ENCODE results near the gene DGKI. TPM values are rescaled to one million over a fixed set of nuclear protein-coding genes. Genes with fewer than 3 reads are reported as not detected.

Gene DGKI
- total and polyA plus RNA-seq, 5 donors from 2014 or later, result not detected

DNA sequence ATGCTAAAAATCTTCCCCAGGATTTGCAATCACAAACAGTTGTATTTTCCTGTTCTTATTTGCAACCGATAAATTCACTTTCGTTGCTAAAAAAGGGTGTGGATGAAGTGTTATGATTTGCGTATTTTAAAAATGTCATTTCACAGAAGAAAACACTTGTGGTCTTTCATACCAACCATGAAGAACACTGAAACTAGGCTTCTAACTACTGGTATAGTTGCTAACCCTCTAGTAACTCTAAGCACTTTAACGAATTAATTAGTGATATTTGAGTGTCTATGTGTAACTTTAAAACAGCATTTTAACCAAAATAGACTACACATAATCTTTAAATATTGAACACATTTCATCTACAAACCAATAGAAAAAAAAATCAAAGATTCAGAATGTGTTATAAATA, 315.1 kb downstream of the DGKI start:
- Mint-ChIP-seq H3K4me3 (no peak overlapping the region), H3K27me3 (no peaks in the 10 kb centered on the region), H3K9me3 (peaks cover 0 to 3% (median 0%) of the 10 kb centered on the region in 7 donors), H3K4me1 (no peaks in the 10 kb centered on the region), H3K36me3 (no peaks in the 10 kb centered on the region), H3K27ac (no peak overlapping the region)
- no peaks in the 10 kb centered on the region for H3K4me1 ChIP-seq (ENCODE audit: control insufficient read depth, insufficient read depth, low read length, poor library complexity, severe bottlenecking)
- H3K27me3 ChIP-seq (ENCODE audit: control insufficient read depth, insufficient read depth, low read length), result no peaks in the 10 kb centered on the region
- no peaks in the 10 kb centered on the region for H3K36me3 ChIP-seq (ENCODE audit: control insufficient read depth, insufficient read depth, low read length)
- ATAC-seq (ENCODE audit: low read depth in 2 of 2) (no peak), DNase-seq (no peak)
- H3K27ac ChIP-seq (ENCODE audit: insufficient read depth, low read length, poor library complexity, severe bottlenecking), result no peak overlapping the region
- H3K9me3 ChIP-seq (ENCODE audit: control insufficient read depth in 2 of 2, low read length in 2 of 2), result no peaks in the 10 kb centered on the region
- no peak overlapping the region for H3K4me3 ChIP-seq (ENCODE audit: low read depth, low read length)

DNA sequence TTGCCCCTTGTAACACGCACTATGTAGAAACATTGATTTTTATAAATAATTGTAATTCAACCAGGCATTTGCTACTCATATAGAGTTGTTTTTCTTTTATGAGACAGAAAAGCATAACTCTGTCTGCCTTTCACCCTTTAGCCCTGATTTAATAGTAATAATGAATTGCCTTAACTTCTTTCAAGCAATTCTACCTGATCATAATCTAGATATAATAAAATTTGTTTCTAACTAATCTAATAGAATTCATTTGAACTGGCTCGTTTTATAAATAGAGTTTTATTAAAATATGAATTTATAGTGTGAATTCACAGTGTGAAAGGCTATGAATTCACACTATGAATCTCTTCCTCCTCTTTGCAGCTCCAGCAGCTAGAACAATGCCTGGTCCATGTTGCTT, 319.1 kb downstream of the DGKI start:
- no peak for ATAC-seq (ENCODE audit: low read depth in 2 of 2)
- Mint-ChIP-seq H3K4me3 (no peak overlapping the region), H3K4me1 (no peaks in the 10 kb centered on the region), H3K9me3 (peaks cover 0 to 6% (median 0%) of the 10 kb centered on the region in 7 donors), H3K27ac (no peak overlapping the region), H3K27me3 (no peaks in the 10 kb centered on the region), H3K36me3 (no peaks in the 10 kb centered on the region)
- Histone ChIP-seq H3K27me3 (ENCODE audit: control insufficient read depth, insufficient read depth, low read length) (no peaks in the 10 kb centered on the region), H3K9me3 (ENCODE audit: control insufficient read depth in 2 of 2, low read length in 2 of 2) (no peaks in the 10 kb centered on the region), H3K36me3 (ENCODE audit: control insufficient read depth, insufficient read depth, low read length) (no peaks in the 10 kb centered on the region), H3K4me1 (ENCODE audit: control insufficient read depth, insufficient read depth, low read length, poor library complexity, severe bottlenecking) (no peaks in the 10 kb centered on the region), H3K4me3 (ENCODE audit: low read depth, low read length) (no peak overlapping the region), H3K27ac (ENCODE audit: insufficient read depth, low read length, poor library complexity, severe bottlenecking) (no peak overlapping the region)
- DNase-seq, result no peak

DNA sequence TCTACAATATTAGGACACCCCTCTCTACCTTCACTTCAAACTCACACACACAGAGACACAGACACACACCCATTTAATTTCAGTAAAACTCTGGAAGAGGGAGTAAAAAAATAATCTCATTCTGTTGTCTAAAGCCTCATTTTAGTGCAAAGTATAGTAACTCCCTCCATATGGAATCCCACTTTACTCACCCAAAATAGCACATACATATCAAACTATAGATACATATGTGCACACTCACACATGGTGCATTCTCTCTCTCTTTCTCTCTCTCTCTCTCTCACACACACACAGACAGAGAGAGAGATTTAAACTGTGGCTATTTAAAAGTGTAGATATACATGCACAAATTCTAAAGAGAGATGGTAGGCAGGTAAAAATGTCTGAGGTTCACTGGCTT, 323.6 kb downstream of the DGKI start:
- Histone ChIP-seq H3K27me3 (ENCODE audit: control insufficient read depth, insufficient read depth, low read length) (no peaks in the 10 kb centered on the region), H3K4me1 (ENCODE audit: control insufficient read depth, insufficient read depth, low read length, poor library complexity, severe bottlenecking) (no peaks in the 10 kb centered on the region), H3K27ac (ENCODE audit: insufficient read depth, low read length, poor library complexity, severe bottlenecking) (no peak overlapping the region), H3K9me3 (ENCODE audit: control insufficient read depth in 2 of 2, low read length in 2 of 2) (no peaks in the 10 kb centered on the region), H3K36me3 (ENCODE audit: control insufficient read depth, insufficient read depth, low read length) (no peaks in the 10 kb centered on the region), H3K4me3 (ENCODE audit: low read depth, low read length) (no peak overlapping the region)
- no peak for ATAC-seq (ENCODE audit: low read depth in 2 of 2)
- no peak for DNase-seq
- H3K27me3 Mint-ChIP-seq, result no peaks in the 10 kb centered on the region
- H3K36me3 Mint-ChIP-seq, result no peaks in the 10 kb centered on the region
- no peaks in the 10 kb centered on the region for H3K4me1 Mint-ChIP-seq
- peaks cover 0 to 6% (median 2%) of the 10 kb centered on the region in 7 donors for H3K9me3 Mint-ChIP-seq
- no peak overlapping the region for H3K4me3 Mint-ChIP-seq
- no peak overlapping the region for H3K27ac Mint-ChIP-seq

DNA sequence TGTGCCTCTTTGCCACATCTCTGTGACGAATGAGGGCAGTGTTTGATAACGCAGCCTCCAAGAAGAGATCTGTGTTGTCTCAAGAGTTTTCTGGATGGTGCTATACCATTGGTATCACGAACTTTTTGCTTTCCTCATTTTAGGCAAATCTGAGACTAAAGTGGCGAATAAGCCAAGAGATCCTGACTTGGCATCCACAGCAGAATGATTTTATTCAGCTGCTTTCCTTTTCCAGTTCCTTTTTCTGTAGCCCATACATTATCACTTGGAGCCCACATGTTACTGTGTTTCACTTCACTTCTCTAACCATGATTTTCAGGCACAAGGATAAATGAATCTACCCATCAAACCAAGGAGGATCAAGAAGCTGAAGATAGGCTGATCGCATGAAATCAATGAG, 325.3 kb downstream of the DGKI start:
- H3K9me3 ChIP-seq (ENCODE audit: control insufficient read depth in 2 of 2, low read length in 2 of 2), result no peaks in the 10 kb centered on the region
- Mint-ChIP-seq H3K9me3 (peaks cover 0 to 6% (median 2%) of the 10 kb centered on the region in 7 donors), H3K4me3 (no peak overlapping the region), H3K27ac (no peak overlapping the region), H3K36me3 (no peaks in the 10 kb centered on the region), H3K4me1 (no peaks in the 10 kb centered on the region), H3K27me3 (no peaks in the 10 kb centered on the region)
- no peaks in the 10 kb centered on the region for H3K27me3 ChIP-seq (ENCODE audit: control insufficient read depth, insufficient read depth, low read length)
- no peaks in the 10 kb centered on the region for H3K4me1 ChIP-seq (ENCODE audit: control insufficient read depth, insufficient read depth, low read length, poor library complexity, severe bottlenecking)
- DNase-seq (no peak), ATAC-seq (ENCODE audit: low read depth in 2 of 2) (no peak)
- no peak overlapping the region for H3K4me3 ChIP-seq (ENCODE audit: low read depth, low read length)
- no peaks in the 10 kb centered on the region for H3K36me3 ChIP-seq (ENCODE audit: control insufficient read depth, insufficient read depth, low read length)
- H3K27ac ChIP-seq (ENCODE audit: insufficient read depth, low read length, poor library complexity, severe bottlenecking), result no peak overlapping the region

DNA sequence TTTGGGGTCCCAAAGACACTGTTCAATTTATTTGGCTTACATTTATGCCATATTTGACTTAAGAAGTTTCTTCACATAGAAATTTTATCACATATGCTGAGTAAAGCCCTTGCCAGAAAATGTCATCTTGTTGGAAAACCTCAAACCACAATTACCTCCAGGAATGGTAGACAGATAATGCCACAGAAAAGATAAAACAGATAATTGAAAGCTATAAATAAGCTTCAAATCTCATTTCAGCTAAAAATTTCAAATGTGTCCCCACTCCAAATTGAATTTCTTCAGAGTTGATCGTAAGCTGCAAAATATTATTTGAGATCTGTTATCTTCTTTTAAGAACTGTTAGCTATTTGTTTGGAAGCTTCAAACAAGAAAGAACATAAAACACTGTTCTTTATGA, 326.8 kb downstream of the DGKI start:
- Mint-ChIP-seq H3K9me3 (peaks cover 0 to 10% (median 2%) of the 10 kb centered on the region in 7 donors), H3K27me3 (no peaks in the 10 kb centered on the region), H3K36me3 (no peaks in the 10 kb centered on the region), H3K4me1 (no peaks in the 10 kb centered on the region), H3K4me3 (no peak overlapping the region), H3K27ac (no peak overlapping the region)
- Histone ChIP-seq H3K4me1 (ENCODE audit: control insufficient read depth, insufficient read depth, low read length, poor library complexity, severe bottlenecking) (no peaks in the 10 kb centered on the region), H3K27ac (ENCODE audit: insufficient read depth, low read length, poor library complexity, severe bottlenecking) (no peak overlapping the region), H3K4me3 (ENCODE audit: low read depth, low read length) (no peak overlapping the region), H3K9me3 (ENCODE audit: control insufficient read depth in 2 of 2, low read length in 2 of 2) (no peaks in the 10 kb centered on the region), H3K36me3 (ENCODE audit: control insufficient read depth, insufficient read depth, low read length) (no peaks in the 10 kb centered on the region), H3K27me3 (ENCODE audit: control insufficient read depth, insufficient read depth, low read length) (no peaks in the 10 kb centered on the region)
- ATAC-seq (ENCODE audit: low read depth in 2 of 2) (no peak), DNase-seq (no peak)

DNA sequence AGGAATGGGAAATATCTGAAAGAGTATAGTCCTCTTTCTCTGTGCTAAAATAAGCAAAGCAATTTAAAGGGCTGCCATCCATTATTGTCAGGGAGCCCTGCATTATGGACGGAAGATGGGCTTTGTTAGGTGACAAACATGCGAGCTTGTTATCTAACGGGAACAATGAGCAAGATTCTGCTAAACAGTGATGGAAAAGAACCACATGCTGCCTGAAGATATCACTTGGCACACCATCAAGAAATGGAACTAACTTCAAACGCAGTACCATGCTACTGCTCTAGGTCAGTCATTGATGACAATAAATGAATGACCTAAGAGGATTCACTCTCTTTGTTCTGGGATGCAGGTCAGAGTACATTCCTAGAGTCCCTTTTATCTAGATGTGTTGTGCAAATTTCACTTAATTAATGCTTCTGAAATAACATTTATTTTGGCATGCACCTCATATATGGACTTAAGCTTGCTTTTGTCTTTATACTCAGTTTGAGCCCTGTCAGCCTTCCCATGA, 327.5 kb downstream of the DGKI start:
- Histone ChIP-seq H3K27me3 (ENCODE audit: control insufficient read depth, insufficient read depth, low read length) (no peaks in the 10 kb centered on the region), H3K9me3 (ENCODE audit: control insufficient read depth in 2 of 2, low read length in 2 of 2) (no peaks in the 10 kb centered on the region), H3K4me1 (ENCODE audit: control insufficient read depth, insufficient read depth, low read length, poor library complexity, severe bottlenecking) (no peaks in the 10 kb centered on the region), H3K4me3 (ENCODE audit: low read depth, low read length) (no peak overlapping the region), H3K27ac (ENCODE audit: insufficient read depth, low read length, poor library complexity, severe bottlenecking) (no peak overlapping the region), H3K36me3 (ENCODE audit: control insufficient read depth, insufficient read depth, low read length) (no peaks in the 10 kb centered on the region)
- Mint-ChIP-seq H3K9me3 (peaks cover 0 to 14% (median 4%) of the 10 kb centered on the region in 7 donors), H3K4me1 (no peaks in the 10 kb centered on the region), H3K4me3 (no peak overlapping the region), H3K27ac (no peak overlapping the region), H3K36me3 (no peaks in the 10 kb centered on the region), H3K27me3 (no peaks in the 10 kb centered on the region)
- ATAC-seq (ENCODE audit: low read depth in 2 of 2) (no peak), DNase-seq (no peak)

DNA sequence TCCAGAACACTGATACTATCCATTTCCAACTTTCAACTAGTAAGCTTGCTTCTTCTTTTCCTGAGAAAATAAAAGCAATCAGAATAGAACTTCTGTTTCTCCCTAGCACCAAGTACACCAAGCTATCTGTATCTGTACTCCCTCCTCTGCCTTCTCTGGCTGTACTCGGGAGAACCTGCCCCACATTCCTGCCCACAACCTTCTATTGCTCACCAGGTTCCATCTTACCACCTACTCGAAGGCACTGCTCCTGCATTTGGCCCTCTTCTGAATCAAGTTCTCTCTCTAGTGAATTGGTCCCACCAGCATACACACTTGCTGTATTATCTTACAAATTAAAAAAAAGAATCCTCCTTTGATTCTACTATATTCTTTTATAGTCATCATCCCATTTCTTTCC, 333.7 kb downstream of the DGKI start:
- no peaks in the 10 kb centered on the region for H3K4me1 ChIP-seq (ENCODE audit: control insufficient read depth, insufficient read depth, low read length, poor library complexity, severe bottlenecking)
- ATAC-seq (ENCODE audit: low read depth in 2 of 2) (no peak), DNase-seq (no peak)
- no peaks in the 10 kb centered on the region for H3K36me3 ChIP-seq (ENCODE audit: control insufficient read depth, insufficient read depth, low read length)
- no peak overlapping the region for H3K4me3 ChIP-seq (ENCODE audit: low read depth, low read length)
- no peak overlapping the region for H3K27ac ChIP-seq (ENCODE audit: insufficient read depth, low read length, poor library complexity, severe bottlenecking)
- no peaks in the 10 kb centered on the region for H3K4me1 Mint-ChIP-seq
- H3K9me3 Mint-ChIP-seq, result peaks cover 0 to 21% (median 4%) of the 10 kb centered on the region in 7 donors
- H3K4me3 Mint-ChIP-seq, result no peak overlapping the region
- H3K27me3 ChIP-seq (ENCODE audit: control insufficient read depth, insufficient read depth, low read length), result no peaks in the 10 kb centered on the region
- no peak overlapping the region for H3K27ac Mint-ChIP-seq
- no peaks in the 10 kb centered on the region for H3K27me3 Mint-ChIP-seq
- H3K9me3 ChIP-seq (ENCODE audit: control insufficient read depth in 2 of 2, low read length in 2 of 2), result no peaks in the 10 kb centered on the region
- H3K36me3 Mint-ChIP-seq, result no peaks in the 10 kb centered on the region

DNA sequence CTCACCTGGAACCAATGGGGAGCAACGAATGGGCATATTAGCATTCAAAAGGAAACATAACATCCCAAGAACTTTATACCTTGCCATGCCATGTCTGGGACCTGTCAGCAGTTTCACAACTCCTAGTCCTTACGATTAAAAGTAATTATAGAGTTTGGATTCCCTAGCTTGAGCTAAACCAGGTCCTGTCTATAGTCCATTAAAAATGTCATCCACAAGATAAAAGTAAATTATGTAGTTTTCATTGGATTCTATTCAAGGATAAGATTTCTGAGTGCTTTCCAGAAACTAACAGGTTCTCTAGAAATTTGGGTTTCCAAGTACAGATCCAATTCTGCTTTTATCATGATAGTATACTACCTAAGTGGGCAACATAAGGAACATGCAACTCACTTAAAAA, 339.7 kb downstream of the DGKI start:
- ATAC-seq (ENCODE audit: low read depth in 2 of 2) (no peak), DNase-seq (no peak)
- no peaks in the 10 kb centered on the region for H3K36me3 ChIP-seq (ENCODE audit: control insufficient read depth, insufficient read depth, low read length)
- H3K27ac ChIP-seq (ENCODE audit: insufficient read depth, low read length, poor library complexity, severe bottlenecking), result no peak overlapping the region
- Mint-ChIP-seq H3K4me1 (no peaks in the 10 kb centered on the region), H3K36me3 (no peaks in the 10 kb centered on the region), H3K27me3 (no peaks in the 10 kb centered on the region), H3K27ac (no peak overlapping the region), H3K4me3 (no peak overlapping the region), H3K9me3 (peaks cover 0 to 9% (median 3%) of the 10 kb centered on the region in 7 donors)
- no peak overlapping the region for H3K4me3 ChIP-seq (ENCODE audit: low read depth, low read length)
- H3K9me3 ChIP-seq (ENCODE audit: control insufficient read depth in 2 of 2, low read length in 2 of 2), result no peaks in the 10 kb centered on the region
- no peaks in the 10 kb centered on the region for H3K4me1 ChIP-seq (ENCODE audit: control insufficient read depth, insufficient read depth, low read length, poor library complexity, severe bottlenecking)
- no peaks in the 10 kb centered on the region for H3K27me3 ChIP-seq (ENCODE audit: control insufficient read depth, insufficient read depth, low read length)

Measured in CD4-positive, CD25-positive, alpha-beta regulatory T cell (primary cell).